Neural progenitor cell (in vitro differentiated cells): Measurements from ENCODE around the gene CD180.

ENCODE experiments used
- EZH2phosphoT487 ChIP-seq: fragments of 200-600 bp; sonication (generic); IDR thresholded peaks from 2 replicates; pipeline ENCODE4 v1.6.1; 2017; ENCODE audit warnings: antibody characterized with exemption
- TF ChIP-seq, protein P1 (sequence below): fragments of 200-600 bp; sonication (generic); IDR thresholded peaks from 2 replicates; pipeline ENCODE4 v1.5.1; 2017; ENCODE audit warnings: antibody characterized with exemption, mild to moderate bottlenecking

DNA sequence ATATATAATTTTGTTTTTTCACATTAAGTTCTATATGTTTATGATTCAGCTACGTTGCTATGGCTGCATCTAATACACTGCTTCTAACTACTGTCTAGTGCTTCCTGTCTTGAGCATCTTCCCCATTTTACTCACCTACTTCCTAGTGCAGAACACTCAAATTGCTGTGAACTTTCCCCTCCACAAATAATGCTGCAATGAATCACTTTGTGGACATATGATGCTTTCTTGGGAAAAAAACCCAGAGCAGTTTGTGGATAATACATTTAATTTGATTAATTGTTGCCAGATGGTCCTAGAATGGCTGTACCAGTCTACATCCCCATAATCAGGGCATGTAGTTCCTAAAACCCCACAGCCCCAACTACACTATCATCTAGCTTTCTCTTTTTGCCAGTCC, 18.5 kb downstream of the CD180 start:
- TF ChIP-seq, protein P1, sequence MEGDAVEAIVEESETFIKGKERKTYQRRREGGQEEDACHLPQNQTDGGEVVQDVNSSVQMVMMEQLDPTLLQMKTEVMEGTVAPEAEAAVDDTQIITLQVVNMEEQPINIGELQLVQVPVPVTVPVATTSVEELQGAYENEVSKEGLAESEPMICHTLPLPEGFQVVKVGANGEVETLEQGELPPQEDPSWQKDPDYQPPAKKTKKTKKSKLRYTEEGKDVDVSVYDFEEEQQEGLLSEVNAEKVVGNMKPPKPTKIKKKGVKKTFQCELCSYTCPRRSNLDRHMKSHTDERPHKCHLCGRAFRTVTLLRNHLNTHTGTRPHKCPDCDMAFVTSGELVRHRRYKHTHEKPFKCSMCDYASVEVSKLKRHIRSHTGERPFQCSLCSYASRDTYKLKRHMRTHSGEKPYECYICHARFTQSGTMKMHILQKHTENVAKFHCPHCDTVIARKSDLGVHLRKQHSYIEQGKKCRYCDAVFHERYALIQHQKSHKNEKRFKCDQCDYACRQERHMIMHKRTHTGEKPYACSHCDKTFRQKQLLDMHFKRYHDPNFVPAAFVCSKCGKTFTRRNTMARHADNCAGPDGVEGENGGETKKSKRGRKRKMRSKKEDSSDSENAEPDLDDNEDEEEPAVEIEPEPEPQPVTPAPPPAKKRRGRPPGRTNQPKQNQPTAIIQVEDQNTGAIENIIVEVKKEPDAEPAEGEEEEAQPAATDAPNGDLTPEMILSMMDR, result no peak
- TF ChIP-seq EZH2phosphoT487, result no peak
